Esophagus muscularis mucosa (tissue), 3 donors: ENCODE measurements around the gene ADIPOR1.

ENCODE experiments used
- CTCF ChIP-seq, 3 experiments: fragments of 200-600 bp in 2 of 3; fragments of 450-650 bp in 1 of 3; sonication (generic) in 2 of 3; IDR thresholded peaks; one replicate each; pipeline ENCODE4 v1.5.1; 2017 to 2019; ENCODE audit warnings: antibody characterized with exemption in 3 of 3, mild to moderate bottlenecking in 2 of 3, moderate library complexity in 1 of 3
- POLR2A ChIP-seq: fragments of 450-650 bp; IDR thresholded peaks from one replicate; pipeline ENCODE4 v1.6.1; 2017; ENCODE audit warnings: antibody characterized with exemption, moderate library complexity, mild to moderate bottlenecking, low read depth

GRCh38 chr1:202959276-202959620 lies 1.1 kb upstream of the ADIPOR1 start:
- TF ChIP-seq CTCF (IDR thresholded peaks at IDR 0.05) (no peak), POLR2A (no peak)
